Loucy (cell line): ENCODE data around the gene VASN.

Experiments
- H2AFZ ChIP-seq: fragments of 200-600 bp; sonication (generic); 2 replicates; pipeline ENCODE4 v1.6.0; 2016; ENCODE audit warnings: antibody characterized with exemption, mild to moderate bottlenecking, low read length, moderate library complexity
- H3F3A ChIP-seq: fragments of 200-600 bp; 2 replicates; pipeline ENCODE4 v1.6.0; 2016; ENCODE audit warnings: antibody characterized with exemption, low read depth, mild to moderate bottlenecking
- H3K27me3 ChIP-seq: fragments of 200-600 bp; sonication (generic); 2 replicates; pipeline ENCODE4 v1.6.1; 2014; ENCODE audit warnings: low read length, mild to moderate bottlenecking; ENCODE audit not compliant: insufficient read depth, poor library complexity, severe bottlenecking
- H3K36me3 ChIP-seq: fragments of 200-600 bp; sonication (generic); 2 replicates; pipeline ENCODE4 v1.6.1; 2016; ENCODE audit warnings: low read length; ENCODE audit not compliant: insufficient read depth
- H3K4me1 ChIP-seq: fragments of 200-600 bp; sonication (generic); 2 replicates; pipeline ENCODE4 v1.5.1; 2014; ENCODE audit warnings: low read length, mild to moderate bottlenecking; ENCODE audit not compliant: insufficient read depth, poor library complexity, severe bottlenecking
- H3K4me2 ChIP-seq: fragments of 200-600 bp; sonication (generic); 2 replicates; pipeline ENCODE4 v1.6.0; 2014; ENCODE audit warnings: antibody characterized with exemption, low read length, low read depth, mild to moderate bottlenecking; ENCODE audit not compliant: poor library complexity, severe bottlenecking
- H3K4me3 ChIP-seq: fragments of 200-600 bp; sonication (generic); 2 replicates; pipeline ENCODE4 v1.5.1; 2014; ENCODE audit warnings: low read length, mild to moderate bottlenecking, mixed read lengths; ENCODE audit not compliant: poor library complexity, severe bottlenecking
- H3K79me2 ChIP-seq: fragments of 200-600 bp; sonication (generic); 2 replicates; pipeline ENCODE4 v1.6.1; 2014; ENCODE audit warnings: low read length; ENCODE audit not compliant: insufficient read depth
- H3K9ac ChIP-seq: fragments of 200-600 bp; sonication (generic); 2 replicates; pipeline ENCODE4 v1.6.0; 2014; ENCODE audit warnings: mild to moderate bottlenecking, low read depth, low read length, moderate library complexity; ENCODE audit not compliant: poor library complexity, severe bottlenecking
- H3K9me2 ChIP-seq: fragments of 200-600 bp; sonication (generic); replicated peaks from 2 replicates; pipeline ENCODE4 v1.6.1; 2016; ENCODE audit warnings: low read depth, low read length, mixed read lengths
- H3K9me3 ChIP-seq: fragments of 200-600 bp; sonication (generic); 2 replicates; pipeline ENCODE4 v1.6.1; 2014; ENCODE audit warnings: mild to moderate bottlenecking, antibody characterized with exemption, low read length, low read depth; ENCODE audit not compliant: insufficient read depth
- H4K20me1 ChIP-seq: fragments of 200-600 bp; sonication (generic); 2 replicates; pipeline ENCODE4 v1.6.0; 2014; ENCODE audit warnings: antibody characterized with exemption, low read length, mild to moderate bottlenecking; ENCODE audit not compliant: insufficient read depth, poor library complexity, severe bottlenecking
- EZH2phosphoT487 ChIP-seq: fragments of 200-600 bp; IDR thresholded peaks from 2 replicates; pipeline ENCODE4 v1.6.1; 2018; ENCODE audit warnings: antibody characterized with exemption, mild to moderate bottlenecking, moderate library complexity, borderline replicate concordance
- TF ChIP-seq, protein P1 (sequence below): fragments of 200-600 bp; sonication (generic); conservative IDR thresholded peaks from 2 replicates; pipeline ENCODE4 v1.5.1; 2014; ENCODE audit warnings: mild to moderate bottlenecking, antibody characterized with exemption, low read length

VASN gene

DNA sequence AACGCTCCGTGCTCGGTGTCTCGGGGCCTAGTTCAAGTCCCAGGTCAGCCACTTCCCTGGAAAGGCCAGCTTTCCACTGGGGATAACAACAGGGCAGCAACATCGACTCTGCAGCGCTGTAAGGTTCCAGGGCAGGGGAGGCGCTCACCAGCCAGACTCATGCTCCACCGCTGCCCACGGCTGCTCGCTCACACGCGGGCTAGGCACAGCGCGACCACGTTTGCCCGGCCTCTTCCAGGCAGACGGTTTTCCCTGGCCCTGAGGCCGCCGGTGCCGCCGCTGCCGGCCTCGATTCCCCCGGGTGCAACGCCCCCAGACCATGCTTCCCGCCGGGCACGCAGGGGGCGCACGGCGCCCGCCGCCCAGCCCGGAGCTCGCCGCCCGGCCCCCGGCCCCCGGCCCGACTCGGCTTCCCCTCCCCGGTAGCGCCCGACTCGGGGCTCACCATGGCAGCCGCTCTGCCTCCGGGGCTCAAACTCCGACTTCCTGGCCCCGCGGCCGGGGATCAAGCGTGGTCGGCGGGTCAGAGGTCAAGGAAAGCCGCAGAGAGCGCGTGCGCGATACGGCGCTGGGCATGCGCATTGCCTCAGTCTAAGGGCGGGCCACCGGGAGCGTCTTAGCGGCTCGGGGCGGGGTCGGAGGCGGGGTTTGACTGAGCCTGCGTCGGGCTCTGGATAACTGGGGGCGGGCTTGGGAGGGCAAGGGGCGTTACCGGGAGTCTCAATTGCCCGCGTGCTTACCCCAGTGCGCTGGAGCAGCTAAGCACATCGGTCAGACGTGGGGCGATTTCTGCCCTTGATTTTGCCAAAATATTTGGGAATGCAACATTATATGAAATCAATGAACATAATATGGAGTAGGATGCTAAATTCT is 20.6 kb upstream of the VASN start, which contains the start of gene PAM16:
Gene PAM16, minus strand, starts transcription at position 535 of the 873 bp plus-strand sequence. Its CDS starts 87 bp downstream, at position 448.
- H3K9me3 ChIP-seq, result no peaks in the 10 kb centered on the region
- no peaks in the 10 kb centered on the region for H3K4me1 ChIP-seq
- peaks cover 25% of the 10 kb centered on the region; the same call in 1 of the 2 replicates for H3K79me2 ChIP-seq

DNA sequence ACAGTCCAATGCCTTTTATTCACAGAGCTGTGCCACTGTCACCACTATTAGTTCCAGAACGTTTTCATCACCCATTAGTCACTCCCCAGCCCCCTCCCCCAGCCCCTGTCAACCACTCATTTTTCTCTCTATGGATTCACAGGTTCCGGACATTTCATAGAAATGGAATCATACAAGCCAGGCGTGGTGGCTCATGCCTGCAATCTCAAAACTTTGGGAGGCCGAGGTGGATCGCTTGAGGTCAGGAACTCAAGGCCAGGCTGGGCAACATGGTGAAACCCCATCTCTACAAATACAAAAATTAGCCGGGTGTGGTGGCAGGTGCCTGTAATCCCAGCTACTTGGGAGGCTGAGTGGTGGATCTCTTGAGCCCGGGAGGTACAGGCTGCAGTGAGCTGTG is 19.8 kb upstream of the VASN start:
- peak overlapping the region; percentile 54 for H3K4me2 ChIP-seq
- H3K4me1 ChIP-seq, result no peaks in the 10 kb centered on the region
- no peak overlapping the region for H3K4me3 ChIP-seq
- no peaks in the 10 kb centered on the region for H3K9me2 ChIP-seq
- H3K9ac ChIP-seq, result no peak overlapping the region
- no peak overlapping the region for H2AFZ ChIP-seq
- H3F3A ChIP-seq, result no peaks in the 10 kb centered on the region
- H3K9me3 ChIP-seq, result no peaks in the 10 kb centered on the region
- TF ChIP-seq, protein P1, sequence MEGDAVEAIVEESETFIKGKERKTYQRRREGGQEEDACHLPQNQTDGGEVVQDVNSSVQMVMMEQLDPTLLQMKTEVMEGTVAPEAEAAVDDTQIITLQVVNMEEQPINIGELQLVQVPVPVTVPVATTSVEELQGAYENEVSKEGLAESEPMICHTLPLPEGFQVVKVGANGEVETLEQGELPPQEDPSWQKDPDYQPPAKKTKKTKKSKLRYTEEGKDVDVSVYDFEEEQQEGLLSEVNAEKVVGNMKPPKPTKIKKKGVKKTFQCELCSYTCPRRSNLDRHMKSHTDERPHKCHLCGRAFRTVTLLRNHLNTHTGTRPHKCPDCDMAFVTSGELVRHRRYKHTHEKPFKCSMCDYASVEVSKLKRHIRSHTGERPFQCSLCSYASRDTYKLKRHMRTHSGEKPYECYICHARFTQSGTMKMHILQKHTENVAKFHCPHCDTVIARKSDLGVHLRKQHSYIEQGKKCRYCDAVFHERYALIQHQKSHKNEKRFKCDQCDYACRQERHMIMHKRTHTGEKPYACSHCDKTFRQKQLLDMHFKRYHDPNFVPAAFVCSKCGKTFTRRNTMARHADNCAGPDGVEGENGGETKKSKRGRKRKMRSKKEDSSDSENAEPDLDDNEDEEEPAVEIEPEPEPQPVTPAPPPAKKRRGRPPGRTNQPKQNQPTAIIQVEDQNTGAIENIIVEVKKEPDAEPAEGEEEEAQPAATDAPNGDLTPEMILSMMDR, result no peak
- TF ChIP-seq EZH2phosphoT487, result no peak
- peaks cover 25% of the 10 kb centered on the region; the same call in 1 of the 2 replicates for H3K79me2 ChIP-seq
- no peaks in the 10 kb centered on the region for H3K27me3 ChIP-seq
- no peaks in the 10 kb centered on the region for H4K20me1 ChIP-seq
- no peaks in the 10 kb centered on the region for H3K36me3 ChIP-seq

More for the DNA sequence above, 20.6 kb upstream of the VASN start, which contains the start of gene PAM16:
- Histone ChIP-seq H2AFZ (no peak within 1 kb of the TSS), H3K4me2 (peak within 1 kb of the TSS; percentile 71), H3K36me3 (no peaks in the 10 kb centered on the region), H4K20me1 (no peaks in the 10 kb centered on the region), H3F3A (no peaks in the 10 kb centered on the region), H3K27me3 (no peaks in the 10 kb centered on the region), H3K9ac (peak within 1 kb of the TSS; percentile 79), H3K9me2 (no peaks in the 10 kb centered on the region), H3K4me3 (peak within 1 kb of the TSS; percentile 84)
- TF ChIP-seq EZH2phosphoT487, result no peak
- TF ChIP-seq, protein P1, result no peak

DNA sequence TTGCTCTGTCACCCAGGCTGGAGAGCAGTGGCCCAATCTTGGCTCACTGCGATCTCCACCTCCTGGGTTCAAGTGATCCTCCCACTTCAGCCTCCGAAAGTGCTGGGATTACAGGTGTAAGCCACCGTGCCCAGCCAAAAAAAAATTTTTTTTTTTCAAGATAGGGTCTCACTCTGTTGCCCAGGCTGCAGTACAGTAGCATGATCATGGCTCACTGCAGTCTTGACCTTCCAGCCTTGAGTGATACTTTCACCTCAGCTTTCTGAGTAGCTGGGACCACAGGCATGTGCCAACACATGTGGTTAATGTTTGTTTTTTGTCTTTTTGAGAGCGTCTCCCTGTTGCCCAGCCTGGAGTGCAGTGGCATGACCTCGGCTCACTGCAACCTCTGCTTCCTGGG is 18.8 kb upstream of the VASN start:
- Histone ChIP-seq H2AFZ (no peak overlapping the region), H3K9ac (no peak overlapping the region), H3F3A (no peaks in the 10 kb centered on the region), H3K9me2 (no peaks in the 10 kb centered on the region), H3K9me3 (no peaks in the 10 kb centered on the region), H3K4me1 (no peaks in the 10 kb centered on the region), H3K4me3 (no peak overlapping the region), H3K27me3 (no peaks in the 10 kb centered on the region), H3K79me2 (peaks cover 25% of the 10 kb centered on the region; the same call in 1 of the 2 replicates), H3K36me3 (no peaks in the 10 kb centered on the region), H3K4me2 (no peak overlapping the region), H4K20me1 (no peaks in the 10 kb centered on the region)
- TF ChIP-seq, protein P1, result no peak
- TF ChIP-seq EZH2phosphoT487, result no peak
